Peyer's patch (tissue), 4 donors: Measurements from ENCODE around the gene SHROOM2. TPM values are rescaled to one million over a fixed set of nuclear protein-coding genes. Genes with fewer than 3 reads are reported as not detected.

Experiments used
- DNase-seq, 3 donors: peaks; one replicate each; pipeline ENCODE4 v3.0.0-alpha.2; 2017 to 2019
- H3K27ac ChIP-seq, 4 donors: fragments of 200-600 bp; sonication (generic); one replicate each; pipeline ENCODE4 v1.5.1; 2016 to 2019
- H3K27me3 ChIP-seq, 2 donors: fragments of 200-600 bp; sonication (generic); one replicate each; pipeline ENCODE4 v1.5.1; 2019
- H3K36me3 ChIP-seq, 3 donors: fragments of 200-600 bp; sonication (generic); one replicate each; pipeline ENCODE4 v1.5.1; 2016 to 2019
- H3K4me1 ChIP-seq, 4 donors: fragments of 200-600 bp; sonication (generic); one replicate each; pipeline ENCODE4 v1.5.1; 2016 to 2019
- H3K4me3 ChIP-seq, 4 donors: fragments of 200-600 bp; sonication (generic); 1 replicate in 3 of 4; 2 replicates in 1 of 4; pipeline ENCODE4 v1.5.1; 2016 to 2019; ENCODE audit warnings: mild to moderate bottlenecking in 1 of 4
- H3K9me3 ChIP-seq, 4 donors: fragments of 200-600 bp; sonication (generic); one replicate each; pipeline ENCODE4 v1.5.1; 2016 to 2019; ENCODE audit warnings: mild to moderate bottlenecking in 1 of 4
- CTCF ChIP-seq, 6 experiments: fragments of 450-650 bp in 4 of 6; fragments of 200-600 bp in 2 of 6; sonication (generic) in 1 of 6; IDR thresholded peaks; one replicate each; pipeline ENCODE4 v1.5.1; 2017 to 2019; ENCODE audit warnings: antibody characterized with exemption in 6 of 6, mild to moderate bottlenecking in 3 of 6, moderate library complexity in 1 of 6
- POLR2A ChIP-seq, 2 donors: fragments of 450-650 bp; IDR thresholded peaks; one replicate each; pipeline ENCODE4 v1.5.1; 2017; ENCODE audit warnings: antibody characterized with exemption in 2 of 2, mild to moderate bottlenecking in 2 of 2, moderate library complexity in 2 of 2
- total RNA-seq, 4 donors: library from RNA; depleted of rRNA; stranded (reverse); fragments of >200 nt; gene quantifications; one replicate each; pipeline ENCODE4 v1.1.0, GENCODE V29; 2016

SHROOM2 gene
- total RNA-seq, 4 donors from 2014 or later, result 1.8 to 7.4 (median 3.3) TPM

- no peak for TF ChIP-seq POLR2A (IDR thresholded peaks at IDR 0.05)
- TF ChIP-seq CTCF (IDR thresholded peaks at IDR 0.05), result no peak
- no peaks in the 10 kb centered on the region for H3K27me3 ChIP-seq
- H3K4me1 ChIP-seq, result no peaks in the 10 kb centered on the region
- no peaks in the 10 kb centered on the region for H3K36me3 ChIP-seq
- H3K9me3 ChIP-seq, result no peaks in the 10 kb centered on the region
- no peak overlapping the region for H3K4me3 ChIP-seq
- H3K27ac ChIP-seq, result no peak overlapping the region
- no peak for DNase-seq
These were observed 98.0 kb downstream of the SHROOM2 start for GRCh38 chrX:9884031-9884779.

- Histone ChIP-seq H3K27me3 (no peaks in the 10 kb centered on the region), H3K27ac (no peak overlapping the region), H3K4me1 (no peaks in the 10 kb centered on the region), H3K9me3 (no peaks in the 10 kb centered on the region), H3K4me3 (no peak overlapping the region), H3K36me3 (no peaks in the 10 kb centered on the region)
- peak; percentile 47 to 76 (median 60) for DNase-seq
- TF ChIP-seq CTCF (IDR thresholded peaks at IDR 0.05), result peak in 4 of 6 experiments; percentile 44 to 52 (median 49)
- no peak for TF ChIP-seq POLR2A (IDR thresholded peaks at IDR 0.05)
These were observed 98.9 kb downstream of the SHROOM2 start for GRCh38 chrX:9885150-9885549.

DNA sequence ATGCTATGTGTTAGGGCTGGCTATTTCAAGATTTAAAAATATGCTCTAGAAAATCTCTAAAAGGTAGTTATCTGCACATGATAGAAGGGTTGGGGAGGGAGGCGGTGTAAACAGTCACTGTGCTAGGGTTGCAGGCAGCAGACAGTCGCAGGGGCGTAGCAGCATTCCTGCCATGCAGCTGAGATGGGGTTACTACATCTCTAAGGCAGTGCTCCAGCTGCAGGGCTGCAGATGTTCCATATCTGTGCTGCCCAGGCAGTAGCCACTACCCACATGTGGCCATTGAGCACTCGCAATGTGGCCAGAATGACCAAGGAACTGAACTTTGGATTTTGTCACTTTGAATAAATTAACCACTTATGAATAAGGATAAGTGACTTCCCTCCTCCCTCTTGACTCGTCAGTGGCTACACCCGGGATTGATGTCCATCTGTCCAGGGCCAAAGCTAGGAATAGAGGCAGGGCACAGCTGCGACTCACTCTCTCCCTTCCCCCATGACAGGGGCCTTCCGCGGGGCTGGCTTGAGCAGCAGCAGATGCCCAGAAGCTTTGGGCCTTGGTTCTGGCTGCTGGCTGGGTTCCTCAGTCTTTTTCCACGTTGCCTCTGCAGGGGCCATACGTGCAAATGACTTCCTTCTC, 101.5 kb downstream of the SHROOM2 start:
- no peaks in the 10 kb centered on the region for H3K36me3 ChIP-seq

DNA sequence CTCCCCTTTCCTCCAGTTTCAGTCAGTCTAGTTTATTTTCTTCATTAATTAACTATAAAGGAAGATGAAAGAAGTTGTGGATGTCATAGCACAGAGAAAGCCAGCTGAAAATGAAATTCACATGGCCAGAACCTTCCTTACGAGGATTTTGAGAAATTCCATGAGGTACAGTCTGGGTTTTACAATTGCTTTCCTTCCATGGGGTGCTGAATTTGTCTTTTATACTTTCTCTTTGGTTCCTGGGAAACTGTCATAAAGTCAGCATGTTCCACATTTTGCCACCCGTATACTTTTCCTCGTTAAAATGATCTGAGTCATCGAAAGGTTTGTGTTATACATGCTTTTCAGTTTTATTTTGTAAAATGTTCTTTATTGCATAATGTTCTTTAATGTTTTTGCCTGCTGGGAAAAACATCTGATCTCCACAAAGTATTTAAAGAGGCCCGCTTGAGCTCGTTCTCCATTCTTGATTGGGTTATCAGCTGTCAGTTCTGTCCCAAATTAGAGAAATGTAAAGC, 102.8 kb downstream of the SHROOM2 start:
- Histone ChIP-seq H3K4me3 (no peak overlapping the region), H3K9me3 (no peaks in the 10 kb centered on the region), H3K4me1 (no peaks in the 10 kb centered on the region), H3K27me3 (no peaks in the 10 kb centered on the region), H3K27ac (no peak overlapping the region), H3K36me3 (no peaks in the 10 kb centered on the region)
- DNase-seq, result no peak
- TF ChIP-seq CTCF (IDR thresholded peaks at IDR 0.05), result no peak
- TF ChIP-seq POLR2A (IDR thresholded peaks at IDR 0.05), result no peak

More for the DNA sequence above, 101.5 kb downstream of the SHROOM2 start:
- no peak for TF ChIP-seq CTCF (IDR thresholded peaks at IDR 0.05)
- no peak for TF ChIP-seq POLR2A (IDR thresholded peaks at IDR 0.05)
- no peaks in the 10 kb centered on the region for H3K27me3 ChIP-seq
- H3K27ac ChIP-seq, result no peak overlapping the region
- DNase-seq, result no peak
- no peak overlapping the region for H3K4me3 ChIP-seq
- no peaks in the 10 kb centered on the region for H3K9me3 ChIP-seq
- H3K4me1 ChIP-seq, result no peaks in the 10 kb centered on the region

- H3K27me3 ChIP-seq, result no peaks in the 10 kb centered on the region
- no peaks in the 10 kb centered on the region for H3K4me1 ChIP-seq
- H3K4me3 ChIP-seq, result no peak overlapping the region
These were observed 104.5 kb downstream of the SHROOM2 start for GRCh38 chrX:9890681-9891091.

More at GRCh38 chrX:9890681-9891091, 104.5 kb downstream of the SHROOM2 start:
- TF ChIP-seq CTCF (IDR thresholded peaks at IDR 0.05), result no peak
- TF ChIP-seq POLR2A (IDR thresholded peaks at IDR 0.05), result no peak
- Histone ChIP-seq H3K27ac (no peak overlapping the region), H3K9me3 (no peaks in the 10 kb centered on the region), H3K36me3 (no peaks in the 10 kb centered on the region)
- DNase-seq, result no peak
